Amygdala (tissue), 56 donors: ENCODE measurements around the gene THSD7B.
"Not testable (repeated sequence)": the region's sequence is repeated elsewhere in the genome, so short reads cannot be mapped to it uniquely, and the experiment has no call there.

Source experiments
- DNase-seq, 56 donors: peaks; one replicate each; lab custom pipeline; 2025; lab: John Stamatoyannopoulos, UW

THSD7B gene

GRCh38 chr2:137467246-137467862 is 702.0 kb downstream of the THSD7B start:
- DNase-seq, result peak in 11 of 56 donors; percentile 1 to 38 (median 3)

- no peak for DNase-seq
Measured at GRCh38 chr2:137493261-137493660, 727.9 kb downstream of the THSD7B start.

DNA sequence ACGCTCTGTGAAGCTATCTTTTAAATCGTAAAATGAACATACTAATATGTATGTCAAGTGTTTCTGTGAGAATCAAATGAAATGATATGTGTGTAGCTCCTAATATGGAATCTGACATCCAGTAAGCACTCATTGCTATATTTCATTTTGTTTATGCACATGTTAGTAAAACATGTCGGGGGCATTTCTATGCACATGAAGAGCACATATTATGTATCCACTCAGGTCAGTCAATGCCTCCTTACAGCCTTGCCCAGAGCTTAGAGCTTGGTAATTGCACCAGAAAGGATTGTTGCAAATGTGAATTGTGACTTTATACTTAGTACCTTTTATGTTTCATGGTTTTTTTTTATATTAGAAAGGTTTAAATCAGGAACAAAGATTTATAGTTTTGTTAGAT is 735.3 kb downstream of the THSD7B start:
- DNase-seq, result no peak

GRCh38 chr2:137507237-137507636 is 741.9 kb downstream of the THSD7B start:
- DNase-seq, result no peak

GRCh38 chr2:137508739-137509384 is 743.5 kb downstream of the THSD7B start:
- no peak for DNase-seq

GRCh38 chr2:137511526-137511925 is 746.2 kb downstream of the THSD7B start:
- no peak for DNase-seq

DNA sequence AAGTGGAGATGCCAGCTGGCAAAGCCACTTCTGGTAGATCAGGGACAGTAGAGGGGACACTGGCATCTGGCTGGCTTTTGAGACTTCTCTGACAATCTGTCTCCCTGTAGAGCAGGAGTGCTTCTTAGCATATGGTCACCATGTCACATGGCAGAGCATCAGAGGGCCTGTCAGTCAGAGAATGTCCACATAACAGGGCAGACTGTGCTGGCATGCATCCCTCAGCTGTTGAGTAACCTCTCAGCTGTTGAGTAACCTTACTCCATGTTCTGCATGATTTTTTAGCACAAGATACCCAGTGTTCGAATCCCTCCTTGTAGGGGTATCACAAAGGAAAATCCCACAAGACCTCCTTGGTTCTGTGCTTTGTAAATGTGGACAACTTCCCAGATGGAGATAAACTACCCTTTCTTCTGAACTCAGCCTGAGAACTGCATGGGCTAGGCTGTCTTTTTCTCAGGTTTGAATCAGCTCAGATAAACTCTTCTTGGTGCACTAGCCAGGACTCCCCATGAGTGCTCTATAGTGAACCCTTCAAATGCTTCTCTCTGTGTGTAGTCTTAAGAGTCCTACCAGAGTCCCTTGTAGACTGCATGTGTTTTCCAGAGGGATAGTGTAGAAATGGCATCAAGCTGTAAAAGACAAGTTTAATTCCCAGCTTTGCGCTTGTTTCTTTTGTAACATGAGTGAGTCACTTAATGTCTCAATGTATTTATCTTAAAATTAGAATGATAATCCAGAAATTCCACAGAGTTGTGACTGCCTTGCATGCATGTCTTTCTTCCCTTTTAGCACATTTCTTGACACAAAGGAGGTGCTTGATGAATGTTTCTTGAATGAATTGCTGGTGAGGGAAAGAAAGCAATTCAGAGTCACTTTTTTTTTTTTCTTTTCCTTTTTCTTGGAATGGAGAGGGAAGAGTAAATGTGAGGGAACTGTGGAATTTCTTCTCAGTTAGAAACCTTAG is 756.6 kb downstream of the THSD7B start:
- no peak for DNase-seq

- DNase-seq, result no peak
Measured at GRCh38 chr2:137522620-137523011, 757.3 kb downstream of the THSD7B start.

DNA sequence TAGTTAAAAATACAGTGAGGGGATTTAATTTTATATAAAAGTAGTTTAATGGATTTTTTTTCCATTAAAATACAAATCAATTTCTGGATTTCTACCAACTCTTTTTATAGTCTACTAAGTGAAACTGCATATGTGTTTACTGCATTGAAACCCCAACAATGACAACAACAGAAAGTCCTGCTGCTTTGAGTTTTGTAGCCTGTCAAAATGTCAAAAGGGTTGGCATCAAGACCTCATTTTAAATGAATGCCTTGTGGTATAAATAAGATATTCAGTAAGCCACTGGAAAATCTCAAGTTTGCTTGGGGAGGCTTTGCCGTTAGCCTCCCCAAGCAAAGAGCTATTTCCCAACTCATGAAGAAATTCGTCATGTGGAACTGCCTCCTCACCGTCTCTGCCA is 758.6 kb downstream of the THSD7B start:
- DNase-seq, result no peak

- DNase-seq, result no peak
Measured at GRCh38 chr2:137525132-137525531, 759.8 kb downstream of the THSD7B start.

- DNase-seq, result no peak
Measured at GRCh38 chr2:137525641-137526190, 760.4 kb downstream of the THSD7B start.

DNA sequence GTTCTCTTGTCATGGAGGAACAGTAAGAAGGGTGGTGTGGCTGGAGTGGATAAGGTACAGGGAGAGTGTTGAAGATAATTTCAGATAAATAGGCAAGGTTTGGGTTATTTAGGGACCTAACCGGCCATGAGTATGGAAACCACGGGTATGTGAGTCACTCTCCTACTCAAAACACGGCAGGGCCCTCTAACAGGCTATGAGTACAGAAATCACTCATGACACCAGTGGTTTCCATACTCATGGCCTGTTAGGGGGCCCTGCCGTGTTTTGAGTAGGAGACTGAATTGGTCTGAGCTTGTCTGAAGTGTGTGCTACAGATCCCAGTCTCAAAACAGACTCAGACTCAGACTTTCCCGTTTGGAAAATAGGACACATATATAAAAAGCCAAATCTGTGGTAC is 770.6 kb downstream of the THSD7B start:
- DNase-seq, result no peak

DNA sequence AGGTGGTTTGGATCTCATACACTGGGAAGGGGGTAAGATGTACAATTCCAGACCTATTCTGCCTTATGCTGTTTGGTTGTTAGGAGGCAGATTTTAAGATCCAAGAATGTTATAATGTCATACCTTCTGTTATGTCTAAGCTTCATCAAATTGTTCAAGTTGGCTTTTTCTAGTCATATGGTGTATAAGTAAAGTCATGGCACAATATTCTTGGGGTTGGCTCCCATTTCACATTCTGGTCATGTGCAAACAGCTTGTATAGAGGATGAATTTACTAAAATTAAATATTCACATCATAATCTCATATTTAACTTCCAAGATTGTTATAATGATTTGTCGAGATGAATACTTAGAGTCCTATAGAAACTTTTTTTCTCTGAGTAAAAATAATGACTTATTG is 774.0 kb downstream of the THSD7B start:
- no peak for DNase-seq

DNA sequence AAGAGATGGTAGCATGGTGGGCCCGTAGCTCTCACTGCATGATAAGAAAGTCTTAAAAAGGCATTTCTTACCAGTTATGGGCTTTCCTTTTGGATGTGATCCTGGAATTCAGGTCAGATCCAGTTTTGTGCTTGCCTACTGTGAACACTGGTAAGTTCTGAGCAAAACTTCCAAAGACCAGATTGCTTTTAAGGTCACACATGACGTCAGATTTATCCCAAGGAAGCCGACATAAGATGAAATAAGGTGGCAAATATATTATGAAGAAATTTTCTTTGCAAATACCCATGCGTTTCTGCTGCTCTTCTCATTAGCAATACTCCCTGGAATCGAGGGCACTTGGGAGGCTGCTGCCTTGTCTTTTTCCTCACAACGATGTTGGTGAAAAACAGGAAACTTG is 782.5 kb downstream of the THSD7B start:
- DNase-seq, result no peak

GRCh38 chr2:137566387-137566786 is 801.0 kb downstream of the THSD7B start:
- no peak for DNase-seq

GRCh38 chr2:137570484-137570883 is 805.1 kb downstream of the THSD7B start:
- no peak for DNase-seq

DNA sequence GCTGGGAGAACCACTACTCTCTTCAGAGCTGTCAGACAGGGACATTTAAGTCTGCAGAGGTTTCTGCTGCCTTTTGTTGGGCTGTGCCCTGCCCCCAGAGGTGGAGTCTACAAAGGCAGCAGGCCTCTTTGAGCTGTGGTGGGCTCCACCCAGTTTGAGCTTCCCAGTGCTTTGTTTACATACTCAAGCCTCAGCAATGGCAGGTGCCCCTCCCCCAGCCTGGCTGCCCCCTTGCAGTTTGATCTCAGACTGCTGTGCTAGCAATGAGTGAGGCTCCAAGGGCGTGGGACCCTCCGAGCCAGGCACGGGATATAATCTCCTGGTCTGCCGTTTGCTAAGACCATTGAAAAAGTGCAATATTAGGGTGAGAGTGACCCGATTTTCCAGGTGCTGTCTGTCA is 822.5 kb downstream of the THSD7B start:
- DNase-seq, result not testable (repeated sequence)

GRCh38 chr2:137588578-137588977 is 823.2 kb downstream of the THSD7B start:
- not testable (repeated sequence) for DNase-seq

- DNase-seq, result no peak
Measured at GRCh38 chr2:137590102-137590501, 824.8 kb downstream of the THSD7B start.

GRCh38 chr2:137607722-137608318 is 842.5 kb downstream of the THSD7B start:
- DNase-seq, result no peak

GRCh38 chr2:137638932-137639331 is 873.6 kb downstream of the THSD7B start:
- no peak for DNase-seq
